ENCODE measurements around the gene ISYNA1. TPM values are rescaled to one million over a fixed set of nuclear protein-coding genes. Genes with fewer than 3 reads are reported as not detected.

ISYNA1 gene
- total and polyA plus RNA-seq, 12 donors: 3.2 to 313 (median 78.7) TPM

- Histone ChIP-seq H3K4me1 (replicated peaks in 1 of 2) (peaks cover 20 to 45% of the 10 kb centered on the region in 2 donors), H3K4me3 (no peak overlapping the region), H3K9me3 (replicated peaks in 1 of 3) (no peaks in the 10 kb centered on the region), H3K27ac (peak overlapping the region in 1 of 5 donors; percentile 53), H3K36me3 (replicated peaks in 1 of 2) (no peaks in the 10 kb centered on the region), H3K27me3 (no peaks in the 10 kb centered on the region)
- peak in 3 of 7 donors; percentile 15 to 30 (median 27) for DNase-seq
- intact Hi-C loops (cut with DNase I): no loop called here
- TF ChIP-seq CTCF (IDR thresholded peaks at IDR 0.05) (no peak), POLR2A (IDR thresholded peaks at IDR 0.05) (no peak)
- WGBS, 4 donors: 74 to 83% (median 80%) methylated on average over 21 to 22 of the region's 22 CpGs
Observed at GRCh38 chr19:18424122-18424889, 13.6 kb downstream of the ISYNA1 start.

- Histone ChIP-seq H3K27me3 (no peaks in the 10 kb centered on the region), H3K4me3 (no peak overlapping the region), H3K36me3 (replicated peaks in 1 of 2) (no peaks in the 10 kb centered on the region), H3K9me3 (replicated peaks in 1 of 3) (no peaks in the 10 kb centered on the region), H3K27ac (peak overlapping the region in 1 of 5 donors; percentile 49), H3K4me1 (replicated peaks in 1 of 2) (peaks cover 20 to 42% of the 10 kb centered on the region in 2 donors)
- peak in 2 of 7 donors; percentile 22 to 69 for DNase-seq
- TF ChIP-seq POLR2A (IDR thresholded peaks at IDR 0.05) (no peak), CTCF (IDR thresholded peaks at IDR 0.05) (no peak)
- intact Hi-C loops (cut with DNase I): no loop called here
- 83 to 86% (median 85%) methylated on average over 14 to 21 of the region's 21 CpGs for WGBS, 4 donors
Observed at GRCh38 chr19:18423258-18424020, 14.5 kb downstream of the ISYNA1 start.

- intact Hi-C loops (cut with DNase I): no loop called here
- no peaks in the 10 kb centered on the region for H3K9me3 ChIP-seq (replicated peaks in 1 of 3)
- no peak for DNase-seq
- H3K4me3 ChIP-seq: no peak overlapping the region
- TF ChIP-seq POLR2A (IDR thresholded peaks at IDR 0.05): no peak
- no peak for TF ChIP-seq CTCF (IDR thresholded peaks at IDR 0.05)
- WGBS, 4 donors: 65 to 80% (median 76%) methylated on average over 10 to 14 of the region's 14 CpGs
- H3K27ac ChIP-seq: no peak overlapping the region
- H3K27me3 ChIP-seq: no peaks in the 10 kb centered on the region
- H3K4me1 ChIP-seq (replicated peaks in 1 of 2): peaks cover 26 to 45% of the 10 kb centered on the region in 2 donors
- H3K36me3 ChIP-seq (replicated peaks in 1 of 2): no peaks in the 10 kb centered on the region
Observed at GRCh38 chr19:18422530-18423191, 15.3 kb downstream of the ISYNA1 start.

Measured in adrenal gland (tissue), 12 donors.